ENCODE data around the gene GRIN2C.

GRCh38 chr17:74798239-74798707 is 61.4 kb downstream of the GRIN2C start:
- no peak for TF ChIP-seq POLR2A (IDR thresholded peaks at IDR 0.05)
- TF ChIP-seq CTCF (IDR thresholded peaks at IDR 0.05): no peak

Data from prostate gland (tissue), 2 donors.